Measurements from ENCODE around the gene PNPLA3.

Gene PNPLA3

DNA sequence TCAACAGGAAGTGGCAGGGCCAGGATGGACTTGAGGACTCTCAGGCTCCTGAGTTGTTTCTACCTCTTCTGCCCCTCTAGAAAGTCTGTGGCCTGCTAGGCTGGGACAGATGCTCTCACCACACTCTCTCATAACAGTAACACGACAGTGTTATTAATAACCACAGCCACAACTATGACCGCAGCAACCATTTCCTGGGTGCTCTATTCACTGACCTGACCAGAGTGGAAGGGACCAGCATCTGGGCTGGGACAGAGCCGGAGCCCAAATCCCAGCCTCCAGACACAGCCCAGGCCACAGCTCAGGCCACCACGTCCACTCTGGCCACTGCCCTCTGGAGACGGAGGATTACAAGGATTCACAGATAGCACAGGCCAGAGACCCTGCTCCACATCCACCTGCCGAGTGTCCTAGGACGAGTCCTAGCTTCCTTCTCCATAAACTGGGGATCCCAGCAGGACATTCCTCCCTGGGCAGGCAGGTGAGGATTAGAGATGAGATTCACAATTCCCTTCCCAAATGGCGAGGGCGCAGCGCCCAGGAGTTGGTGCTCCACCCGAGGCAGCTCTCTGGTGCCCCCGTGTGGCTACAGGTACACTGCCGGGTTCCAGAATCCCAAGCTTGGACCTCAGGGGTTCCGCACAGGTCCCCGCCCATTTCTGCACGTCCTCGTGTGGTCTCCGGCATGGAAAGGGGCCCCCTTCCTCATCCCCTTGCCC, 38.8 kb upstream of the PNPLA3 start:
- Histone ChIP-seq H3K4me1 (no peaks in the 10 kb centered on the region), H3K9me3 (no peaks in the 10 kb centered on the region), H3K36me3 (replicated peaks) (no peaks in the 10 kb centered on the region), H3K27me3 (ENCODE audit: low read depth) (no peaks in the 10 kb centered on the region), H3K4me3 (no peak overlapping the region)
- in situ Hi-C loops (cut with MboI; ENCODE audit: low sequenced_read_pairs): no loop called here
- peak; percentile 40 to 83 for DNase-seq (ENCODE audit: low spot score in 2 of 2)

GRCh38 chr22:43885319-43885671, 38.3 kb upstream of the PNPLA3 start:
- no peaks in the 10 kb centered on the region for H3K9me3 ChIP-seq
- H3K4me1 ChIP-seq: no peaks in the 10 kb centered on the region
- H3K4me3 ChIP-seq: no peak overlapping the region
- peaks cover 3% of the 10 kb centered on the region; the same call in 1 of the 2 replicates for H3K27me3 ChIP-seq (ENCODE audit: low read depth)
- no peaks in the 10 kb centered on the region for H3K36me3 ChIP-seq (replicated peaks)
- in situ Hi-C loops (cut with MboI; ENCODE audit: low sequenced_read_pairs): no loop called here
- no peak for DNase-seq (ENCODE audit: low spot score in 2 of 2)

DNA sequence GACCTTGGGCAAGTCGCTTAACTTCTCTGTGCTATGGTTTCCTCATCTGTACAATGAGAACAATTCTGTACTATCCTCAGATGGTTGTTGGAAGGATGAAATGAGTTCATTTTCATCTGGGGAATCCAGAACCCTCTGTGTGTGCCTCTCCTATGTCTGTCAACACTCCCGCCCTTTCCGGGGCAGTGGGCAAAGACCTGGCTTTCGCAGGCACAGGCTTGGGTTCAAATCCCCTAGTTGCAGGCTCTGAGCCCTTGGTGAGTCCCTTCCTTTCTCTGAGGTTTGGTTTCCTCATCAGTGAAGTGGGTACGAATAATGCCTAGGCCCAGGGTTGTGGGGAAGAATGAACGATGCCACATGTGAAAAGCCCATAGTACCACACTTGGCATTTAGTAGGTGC, 37.8 kb upstream of the PNPLA3 start:
- in situ Hi-C loops (cut with MboI; ENCODE audit: low sequenced_read_pairs): no loop called here
- Histone ChIP-seq H3K4me3 (no peak overlapping the region), H3K9me3 (no peaks in the 10 kb centered on the region), H3K4me1 (no peaks in the 10 kb centered on the region), H3K27me3 (ENCODE audit: low read depth) (peaks cover 8% of the 10 kb centered on the region; the same call in 1 of the 2 replicates), H3K36me3 (replicated peaks) (no peaks in the 10 kb centered on the region)
- DNase-seq (ENCODE audit: low spot score in 2 of 2): no peak

DNA sequence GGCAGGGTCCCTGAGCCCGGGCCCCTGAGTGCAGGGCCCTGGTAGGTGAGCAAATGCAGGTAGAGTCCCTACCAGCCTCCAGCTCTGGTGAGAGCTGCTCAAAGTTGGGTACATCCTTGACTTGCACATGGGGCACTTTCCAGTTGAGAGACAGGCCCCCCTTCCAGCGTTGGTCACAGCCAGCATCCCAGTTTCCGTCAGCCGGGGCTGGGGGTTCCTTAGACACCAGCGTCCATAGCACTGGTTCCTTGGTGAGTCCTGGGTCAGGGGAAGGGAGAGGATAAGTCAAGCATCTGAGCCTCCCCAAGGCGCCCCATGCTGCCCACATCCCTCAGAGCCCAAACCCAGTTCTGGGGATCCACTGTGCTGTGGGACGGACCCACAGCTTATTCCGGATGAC, 37.4 kb upstream of the PNPLA3 start:
- H3K4me3 ChIP-seq: no peak overlapping the region
- H3K27me3 ChIP-seq (ENCODE audit: low read depth): peaks cover 12% of the 10 kb centered on the region
- no peaks in the 10 kb centered on the region for H3K4me1 ChIP-seq
- in situ Hi-C loops (cut with MboI; ENCODE audit: low sequenced_read_pairs): no loop called here
- H3K36me3 ChIP-seq (replicated peaks): no peaks in the 10 kb centered on the region
- no peak for DNase-seq (ENCODE audit: low spot score in 2 of 2)
- no peaks in the 10 kb centered on the region for H3K9me3 ChIP-seq

DNA sequence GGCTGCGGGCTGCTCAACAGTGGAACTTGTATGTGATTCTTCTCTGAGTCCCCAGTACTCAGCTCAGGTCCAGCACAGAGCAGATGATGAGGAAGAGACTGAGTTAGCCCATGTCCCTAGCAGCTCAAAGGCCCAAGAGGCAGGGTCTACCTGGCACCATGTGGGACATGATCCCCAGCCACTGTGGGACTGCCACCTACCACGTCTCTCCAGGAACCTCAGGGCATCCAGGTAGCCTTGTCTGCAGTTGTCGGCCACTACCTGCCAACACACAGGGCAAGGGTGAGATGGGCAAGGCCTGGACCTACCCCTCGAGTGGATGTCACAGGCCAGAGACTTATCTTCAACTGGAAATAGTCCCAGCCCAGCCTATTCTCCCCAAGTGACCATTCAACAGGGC, 36.2 kb upstream of the PNPLA3 start:
- H3K27me3 ChIP-seq (ENCODE audit: low read depth): peaks cover 24% of the 10 kb centered on the region
- no peaks in the 10 kb centered on the region for H3K9me3 ChIP-seq
- no peak for DNase-seq (ENCODE audit: low spot score in 2 of 2)
- H3K4me3 ChIP-seq: no peak overlapping the region
- H3K36me3 ChIP-seq (replicated peaks): no peaks in the 10 kb centered on the region
- H3K4me1 ChIP-seq: no peaks in the 10 kb centered on the region
- in situ Hi-C loops (cut with MboI; ENCODE audit: low sequenced_read_pairs): no loop called here

DNA sequence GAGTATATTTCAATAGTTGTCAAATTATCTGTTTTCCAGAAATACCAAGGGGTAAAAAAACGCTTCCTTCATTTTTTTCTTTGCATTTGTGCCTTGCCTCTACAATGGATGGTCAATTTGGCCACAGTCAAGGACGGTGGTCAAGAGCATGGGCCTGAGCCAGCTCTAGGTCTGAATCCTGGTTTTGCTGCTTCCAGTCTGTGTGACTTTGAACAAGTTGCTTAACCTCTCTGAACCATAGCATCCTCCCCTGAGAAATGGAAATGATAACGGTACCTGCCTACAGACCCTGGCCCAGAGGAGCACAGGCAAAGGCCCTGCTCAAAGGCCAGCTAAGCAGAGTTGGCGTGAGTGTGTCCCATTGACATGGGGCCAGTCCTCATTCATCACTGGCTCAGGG, 34.9 kb upstream of the PNPLA3 start:
- H3K4me1 ChIP-seq: no peaks in the 10 kb centered on the region
- H3K36me3 ChIP-seq (replicated peaks): no peaks in the 10 kb centered on the region
- H3K9me3 ChIP-seq: no peaks in the 10 kb centered on the region
- no peak for DNase-seq (ENCODE audit: low spot score in 2 of 2)
- H3K27me3 ChIP-seq (ENCODE audit: low read depth): peaks cover 30% of the 10 kb centered on the region
- no peak overlapping the region for H3K4me3 ChIP-seq
- in situ Hi-C loops (cut with MboI; ENCODE audit: low sequenced_read_pairs): no loop called here

- H3K4me1 ChIP-seq: no peaks in the 10 kb centered on the region
- no peaks in the 10 kb centered on the region for H3K9me3 ChIP-seq
- no peak overlapping the region for H3K4me3 ChIP-seq
- in situ Hi-C loops (cut with MboI; ENCODE audit: low sequenced_read_pairs): no loop called here
- H3K27me3 ChIP-seq (ENCODE audit: low read depth): peaks cover 30% of the 10 kb centered on the region
- no peak for DNase-seq (ENCODE audit: low spot score in 2 of 2)
- no peaks in the 10 kb centered on the region for H3K36me3 ChIP-seq (replicated peaks)
These were observed 34.3 kb upstream of the PNPLA3 start for GRCh38 chr22:43889201-43889859.

DNA sequence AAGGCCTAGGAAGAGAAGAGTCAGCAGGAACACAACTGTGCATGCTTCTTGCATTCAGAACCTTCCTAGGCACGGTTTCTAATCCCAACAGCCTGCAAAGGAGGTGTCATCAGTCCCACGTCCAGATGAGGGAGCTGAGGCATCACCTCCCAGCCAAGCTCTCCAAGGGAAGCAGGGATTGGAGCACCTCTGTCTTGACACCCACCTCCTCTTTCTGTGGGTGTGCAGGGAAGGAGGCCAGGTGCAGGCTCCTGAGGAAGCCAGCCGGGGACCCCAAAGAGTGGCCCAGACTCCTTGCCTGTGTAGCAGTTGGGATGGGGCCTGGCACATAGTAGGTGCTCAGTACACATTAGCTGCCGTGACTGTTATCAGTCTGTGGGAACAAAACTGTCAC, 33.7 kb upstream of the PNPLA3 start:
- in situ Hi-C loops (cut with MboI; ENCODE audit: low sequenced_read_pairs): no loop called here
- Histone ChIP-seq H3K27me3 (ENCODE audit: low read depth) (peaks cover 30% of the 10 kb centered on the region), H3K4me1 (no peaks in the 10 kb centered on the region), H3K36me3 (replicated peaks) (no peaks in the 10 kb centered on the region), H3K4me3 (no peak overlapping the region), H3K9me3 (no peaks in the 10 kb centered on the region)
- DNase-seq (ENCODE audit: low spot score in 2 of 2): no peak

DNA sequence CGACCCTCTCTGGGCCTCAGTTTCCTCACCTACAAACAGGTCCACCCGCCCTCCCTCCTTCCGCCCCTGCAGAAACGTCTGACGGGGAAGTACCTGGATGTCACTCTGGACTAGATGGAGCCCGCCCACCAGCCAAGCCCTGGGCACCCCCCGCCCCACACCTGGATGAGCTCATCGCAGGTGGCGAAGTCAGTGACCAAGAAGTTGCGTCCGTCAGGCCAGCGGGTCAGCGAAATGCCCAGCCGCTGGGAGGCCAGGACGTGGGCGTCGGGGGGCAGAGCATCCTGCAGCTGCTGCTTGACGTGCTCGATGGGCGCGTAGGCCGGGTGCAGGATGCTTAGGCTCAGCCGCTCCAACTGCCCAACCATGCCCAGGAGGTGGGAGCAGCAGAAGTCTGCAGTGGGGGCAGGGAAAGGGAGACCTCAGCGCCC, 32.7 kb upstream of the PNPLA3 start:
- H3K36me3 ChIP-seq (replicated peaks): no peaks in the 10 kb centered on the region
- no peak for DNase-seq (ENCODE audit: low spot score in 2 of 2)
- no peak overlapping the region for H3K4me3 ChIP-seq
- peaks cover 35% of the 10 kb centered on the region for H3K27me3 ChIP-seq (ENCODE audit: low read depth)
- H3K4me1 ChIP-seq: no peaks in the 10 kb centered on the region
- in situ Hi-C loops (cut with MboI; ENCODE audit: low sequenced_read_pairs): no loop called here
- H3K9me3 ChIP-seq: no peaks in the 10 kb centered on the region

- Histone ChIP-seq H3K36me3 (replicated peaks) (no peaks in the 10 kb centered on the region), H3K9me3 (no peaks in the 10 kb centered on the region), H3K4me3 (peak within 1 kb of the TSS; percentile 4; the same call in 1 of the 2 replicates), H3K27me3 (ENCODE audit: low read depth) (peaks cover 35% of the 10 kb centered on the region), H3K4me1 (no peaks in the 10 kb centered on the region)
- in situ Hi-C loops (cut with MboI; ENCODE audit: low sequenced_read_pairs): no loop called here
- DNase-seq (ENCODE audit: low spot score in 2 of 2): peak in 1 of 2 experiments; percentile 40
These were observed 32.0 kb upstream of the PNPLA3 start, which contains the start of gene PNPLA5 for GRCh38 chr22:43891360-43892182. Gene PNPLA5, minus strand, starts transcription at chr22:43892013. Its CDS starts 133 bp downstream, at chr22:43891880.

GRCh38 chr22:43892183-43892894, 31.3 kb upstream of the PNPLA3 start:
- Histone ChIP-seq H3K27me3 (ENCODE audit: low read depth) (peaks cover 35% of the 10 kb centered on the region), H3K36me3 (replicated peaks) (no peaks in the 10 kb centered on the region), H3K4me1 (no peaks in the 10 kb centered on the region), H3K9me3 (no peaks in the 10 kb centered on the region), H3K4me3 (no peak overlapping the region)
- no peak for DNase-seq (ENCODE audit: low spot score in 2 of 2)
- in situ Hi-C loops (cut with MboI; ENCODE audit: low sequenced_read_pairs): no loop called here

GRCh38 chr22:43893266-43893665, 30.3 kb upstream of the PNPLA3 start:
- no peaks in the 10 kb centered on the region for H3K36me3 ChIP-seq (replicated peaks)
- H3K4me1 ChIP-seq: no peaks in the 10 kb centered on the region
- no peak for DNase-seq (ENCODE audit: low spot score in 2 of 2)
- in situ Hi-C loops (cut with MboI; ENCODE audit: low sequenced_read_pairs): no loop called here
- no peak overlapping the region for H3K4me3 ChIP-seq
- no peaks in the 10 kb centered on the region for H3K9me3 ChIP-seq
- peaks cover 35% of the 10 kb centered on the region for H3K27me3 ChIP-seq (ENCODE audit: low read depth)

DNA sequence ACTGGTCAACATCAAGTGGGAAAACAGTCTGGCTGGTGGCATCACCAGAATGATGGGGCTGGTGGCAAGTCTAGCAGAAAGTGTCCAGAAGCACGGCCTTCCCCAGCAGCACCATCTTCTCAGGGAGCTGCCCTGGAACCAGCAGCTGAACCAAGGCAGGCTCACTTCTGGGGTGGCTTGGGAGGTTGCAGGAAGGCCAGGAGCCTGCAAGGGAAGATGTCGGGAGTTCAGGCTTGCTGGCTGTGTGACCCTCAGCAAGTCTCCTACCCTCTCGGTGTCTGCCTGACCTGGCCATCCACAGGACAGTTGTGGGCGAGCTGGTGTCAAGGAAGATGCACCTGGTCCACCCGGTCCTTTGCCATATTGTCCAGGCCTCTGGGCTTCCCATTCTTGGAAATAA, 29.5 kb upstream of the PNPLA3 start:
- Histone ChIP-seq H3K27me3 (ENCODE audit: low read depth) (peaks cover 38% of the 10 kb centered on the region), H3K9me3 (no peaks in the 10 kb centered on the region), H3K4me3 (no peak overlapping the region), H3K4me1 (no peaks in the 10 kb centered on the region), H3K36me3 (replicated peaks) (no peaks in the 10 kb centered on the region)
- in situ Hi-C loops (cut with MboI; ENCODE audit: low sequenced_read_pairs): no loop called here
- DNase-seq (ENCODE audit: low spot score in 2 of 2): no peak
